WTC11 (cell line): ENCODE measurements around the gene IKBKE. TPM values are rescaled to one million over a fixed set of nuclear protein-coding genes. Genes with fewer than 3 reads are reported as not detected.

Experiments
- ATAC-seq: fragments of 200-7000 bp; cut with Tn5 transposase; 2 replicates; pipeline ENCODE4 v1.10.0; 2021; ENCODE audit warnings: mild to moderate bottlenecking, moderate library complexity
- CTCF ChIA-PET: fragments of 300-600 bp; sonication (Branson Sonifier 250); formaldehyde crosslinking; loops from one replicate; lab custom pipeline; 2021; ENCODE audit warnings: antibody characterized with exemption; lab: Charles Lee
- POLR2A ChIA-PET: fragments of 350-600 bp; sonication (Branson Sonifier 250); formaldehyde crosslinking; loops from one replicate; lab custom pipeline; 2021; ENCODE audit warnings: antibody characterized with exemption; lab: Charles Lee
- DNase-seq: peaks from one replicate; pipeline ENCODE4 v3.0.0; 2021; ENCODE audit warnings: low spot score
- H3K27ac Mint-ChIP-seq: 2 replicates; pipeline ENCODE4 v1.8.0; 2021; ENCODE audit warnings: mixed read lengths
- H3K27me3 Mint-ChIP-seq: 2 replicates; pipeline ENCODE4 v1.8.0; 2021; ENCODE audit warnings: low read depth, mild to moderate bottlenecking, moderate library complexity, mixed read lengths
- H3K36me3 Mint-ChIP-seq: 2 replicates; pipeline ENCODE4 v1.8.0; 2021; ENCODE audit warnings: mixed read lengths
- H3K4me1 Mint-ChIP-seq: 2 replicates; pipeline ENCODE4 v1.8.0; 2022; ENCODE audit warnings: mixed read lengths
- H3K4me3 Mint-ChIP-seq: 2 replicates; pipeline ENCODE4 v1.8.0; 2021; ENCODE audit warnings: mild to moderate bottlenecking, moderate library complexity, mixed read lengths
- H3K9me3 Mint-ChIP-seq: 2 replicates; pipeline ENCODE4 v1.8.0; 2021; ENCODE audit warnings: mixed read lengths
- ARID4B ChIP-seq: sonication (generic); formaldehyde crosslinking; IDR thresholded peaks from 2 replicates; pipeline ENCODE4 v1.8.0; 2023; ENCODE audit warnings: missing genetic modification reagents, mild to moderate bottlenecking, borderline replicate concordance
- CREM ChIP-seq: sonication (generic); formaldehyde crosslinking; IDR thresholded peaks from 2 replicates; pipeline ENCODE4 v1.8.1; 2022; ENCODE audit warnings: mild to moderate bottlenecking, missing genetic modification reagents, moderate library complexity
- E2F5 ChIP-seq: sonication (generic); formaldehyde crosslinking; IDR thresholded peaks from 2 replicates; pipeline ENCODE4 v1.8.1; 2022; ENCODE audit warnings: mild to moderate bottlenecking, moderate library complexity, missing genetic modification reagents
- ESRRA ChIP-seq: sonication (generic); formaldehyde crosslinking; IDR thresholded peaks from 2 replicates; pipeline ENCODE4 v1.8.1; 2022; ENCODE audit warnings: mild to moderate bottlenecking, missing genetic modification reagents, borderline replicate concordance
- GTF2I ChIP-seq: fragments of 250-450 bp; sonication (Bioruptor Pico); conservative IDR thresholded peaks from 2 replicates; pipeline ENCODE4 v1.4.0; 2021; ENCODE audit warnings: mild to moderate bottlenecking
- KAT7 ChIP-seq: sonication (generic); formaldehyde crosslinking; IDR thresholded peaks from 2 replicates; pipeline ENCODE4 v1.8.1; 2023; ENCODE audit warnings: missing genetic modification reagents, mild to moderate bottlenecking, borderline replicate concordance
- NR1H2 ChIP-seq: sonication (generic); formaldehyde crosslinking; IDR thresholded peaks from 2 replicates; pipeline ENCODE4 v1.9.0; 2021; ENCODE audit warnings: mild to moderate bottlenecking, moderate library complexity, missing genetic modification reagents
- RELA ChIP-seq: sonication (generic); formaldehyde crosslinking; IDR thresholded peaks from 2 replicates; pipeline ENCODE4 v1.8.1; 2022; ENCODE audit warnings: missing genetic modification reagents, mild to moderate bottlenecking, borderline replicate concordance
- SMAD4 ChIP-seq: sonication (generic); formaldehyde crosslinking; IDR thresholded peaks from 2 replicates; pipeline ENCODE4 v1.8.0; 2022; ENCODE audit warnings: mild to moderate bottlenecking, missing genetic modification reagents
- SP1 ChIP-seq: sonication (generic); formaldehyde crosslinking; conservative IDR thresholded peaks from 2 replicates; pipeline ENCODE4 v1.8.1; 2022; ENCODE audit warnings: missing genetic modification reagents
- ZBTB21 ChIP-seq: sonication (generic); formaldehyde crosslinking; IDR thresholded peaks from 2 replicates; pipeline ENCODE4 v1.8.1; 2023; ENCODE audit warnings: mild to moderate bottlenecking, missing genetic modification reagents, borderline replicate concordance
- ZNF317 ChIP-seq: sonication (generic); formaldehyde crosslinking; IDR thresholded peaks from 2 replicates; pipeline ENCODE4 v1.8.1; 2023; ENCODE audit warnings: low read depth, mild to moderate bottlenecking, moderate library complexity, missing genetic modification reagents, borderline replicate concordance
- ZNF416 ChIP-seq: fragments of 250-450 bp; sonication (Bioruptor Pico); IDR thresholded peaks from 2 replicates; pipeline ENCODE4 v1.9.0; 2021; ENCODE audit warnings: mild to moderate bottlenecking, inconsistent platforms
- total RNA-seq: library from RNA; stranded (reverse); gene quantifications from 3 replicates; pipeline ENCODE4 v1.2.3, GENCODE V29; 2021
- TF ChIP-seq, protein P1 (sequence below): fragments of 200-600 bp; IDR thresholded peaks from 2 replicates; pipeline ENCODE4 v1.8.0; 2022; ENCODE audit warnings: antibody characterized with exemption
- TF ChIP-seq, protein P2 (sequence below): fragments of 250-450 bp; sonication (Bioruptor Pico); conservative IDR thresholded peaks from 2 replicates; pipeline ENCODE4 v1.9.0; 2021; ENCODE audit warnings: mild to moderate bottlenecking
- TF ChIP-seq, protein P3 (sequence below): sonication (generic); formaldehyde crosslinking; IDR thresholded peaks from 2 replicates; pipeline ENCODE4 v1.8.0; 2022; ENCODE audit warnings: mild to moderate bottlenecking, missing genetic modification reagents

Gene IKBKE
- total RNA-seq, 1 experiment from 2014 or later = 8.1 TPM

GRCh38 chr1:206538901-206539640, 68.8 kb downstream of the IKBKE start:
- TF ChIP-seq, protein P1, sequence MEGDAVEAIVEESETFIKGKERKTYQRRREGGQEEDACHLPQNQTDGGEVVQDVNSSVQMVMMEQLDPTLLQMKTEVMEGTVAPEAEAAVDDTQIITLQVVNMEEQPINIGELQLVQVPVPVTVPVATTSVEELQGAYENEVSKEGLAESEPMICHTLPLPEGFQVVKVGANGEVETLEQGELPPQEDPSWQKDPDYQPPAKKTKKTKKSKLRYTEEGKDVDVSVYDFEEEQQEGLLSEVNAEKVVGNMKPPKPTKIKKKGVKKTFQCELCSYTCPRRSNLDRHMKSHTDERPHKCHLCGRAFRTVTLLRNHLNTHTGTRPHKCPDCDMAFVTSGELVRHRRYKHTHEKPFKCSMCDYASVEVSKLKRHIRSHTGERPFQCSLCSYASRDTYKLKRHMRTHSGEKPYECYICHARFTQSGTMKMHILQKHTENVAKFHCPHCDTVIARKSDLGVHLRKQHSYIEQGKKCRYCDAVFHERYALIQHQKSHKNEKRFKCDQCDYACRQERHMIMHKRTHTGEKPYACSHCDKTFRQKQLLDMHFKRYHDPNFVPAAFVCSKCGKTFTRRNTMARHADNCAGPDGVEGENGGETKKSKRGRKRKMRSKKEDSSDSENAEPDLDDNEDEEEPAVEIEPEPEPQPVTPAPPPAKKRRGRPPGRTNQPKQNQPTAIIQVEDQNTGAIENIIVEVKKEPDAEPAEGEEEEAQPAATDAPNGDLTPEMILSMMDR = no peak
- TF ChIP-seq ARID4B (CRISPR knock-in tag) (no peak), CREM (CRISPR knock-in tag) (no peak), NR1H2 (CRISPR knock-in tag) (no peak), GTF2I (CRISPR knock-in tag) (no peak), RELA (no peak)
- CTCF ChIA-PET = no interaction called here

DNA sequence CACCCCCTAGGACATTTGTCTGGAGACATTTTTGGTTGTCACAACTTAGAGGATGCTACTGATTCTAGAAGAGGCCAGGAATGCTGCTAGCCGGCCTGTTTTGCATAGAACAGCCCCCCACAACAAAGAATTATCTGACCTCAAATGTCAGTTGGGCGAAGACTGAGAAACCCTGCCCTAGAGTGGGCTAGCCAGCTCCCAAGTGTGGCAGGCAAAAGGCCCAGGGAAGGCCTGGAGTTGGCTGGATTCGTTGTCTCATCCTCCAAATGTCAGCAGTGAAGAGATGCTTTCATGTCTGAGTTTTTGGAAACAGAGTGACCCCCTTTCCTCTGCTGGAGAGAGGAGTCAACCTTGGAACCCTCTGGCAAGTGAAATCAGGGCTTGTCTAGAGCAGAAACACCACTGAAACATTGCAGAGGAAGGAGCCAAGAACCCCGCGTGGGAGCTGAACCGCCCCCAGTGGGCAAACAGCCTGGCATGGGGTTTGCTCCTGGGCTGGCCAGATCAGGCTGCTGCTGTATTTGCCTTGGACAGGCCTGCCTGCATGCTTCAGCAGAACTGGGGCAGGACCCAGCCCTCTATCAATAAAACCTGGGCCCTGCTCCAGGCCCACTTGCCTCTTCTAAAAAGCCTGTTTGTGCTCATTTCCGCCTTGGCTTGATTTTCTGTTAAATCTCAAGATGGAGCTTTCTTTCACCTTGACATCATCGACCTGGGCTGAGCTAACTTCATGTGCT, 69.9 kb downstream of the IKBKE start:
- ChIA-PET POLR2A (no interaction called here), CTCF (interaction anchor here (0.8 to 2.9 kb wide), 4 partner anchors 50 to 72 kb away, joined by 3 to 11 read pairs (median 7); partner anchors contain the start of gene EIF2D)
- H3K27ac Mint-ChIP-seq = no peak overlapping the region
- no peaks in the 10 kb centered on the region for H3K27me3 Mint-ChIP-seq
- H3K4me1 Mint-ChIP-seq = peaks cover 9% of the 10 kb centered on the region
- H3K4me3 Mint-ChIP-seq = no peak overlapping the region
- no peak for TF ChIP-seq GTF2I (CRISPR knock-in tag)
- TF ChIP-seq KAT7 (CRISPR knock-in tag) = no peak
- no peak for TF ChIP-seq ZBTB21
- TF ChIP-seq ESRRA (CRISPR knock-in tag) = no peak
- TF ChIP-seq E2F5 (CRISPR knock-in tag) = no peak
- DNase-seq (no peak), ATAC-seq (no peak)
- no peaks in the 10 kb centered on the region for H3K9me3 Mint-ChIP-seq
- H3K36me3 Mint-ChIP-seq = no peaks in the 10 kb centered on the region

More at GRCh38 chr1:206538901-206539640, 68.8 kb downstream of the IKBKE start:
- peaks cover 5% of the 10 kb centered on the region for H3K4me1 Mint-ChIP-seq
- no peak for DNase-seq
- no peaks in the 10 kb centered on the region for H3K9me3 Mint-ChIP-seq
- no peak overlapping the region for H3K27ac Mint-ChIP-seq
- ATAC-seq = no peak
- POLR2A ChIA-PET = no interaction called here
- no peaks in the 10 kb centered on the region for H3K36me3 Mint-ChIP-seq
- H3K4me3 Mint-ChIP-seq = no peak overlapping the region
- H3K27me3 Mint-ChIP-seq = no peaks in the 10 kb centered on the region

DNA sequence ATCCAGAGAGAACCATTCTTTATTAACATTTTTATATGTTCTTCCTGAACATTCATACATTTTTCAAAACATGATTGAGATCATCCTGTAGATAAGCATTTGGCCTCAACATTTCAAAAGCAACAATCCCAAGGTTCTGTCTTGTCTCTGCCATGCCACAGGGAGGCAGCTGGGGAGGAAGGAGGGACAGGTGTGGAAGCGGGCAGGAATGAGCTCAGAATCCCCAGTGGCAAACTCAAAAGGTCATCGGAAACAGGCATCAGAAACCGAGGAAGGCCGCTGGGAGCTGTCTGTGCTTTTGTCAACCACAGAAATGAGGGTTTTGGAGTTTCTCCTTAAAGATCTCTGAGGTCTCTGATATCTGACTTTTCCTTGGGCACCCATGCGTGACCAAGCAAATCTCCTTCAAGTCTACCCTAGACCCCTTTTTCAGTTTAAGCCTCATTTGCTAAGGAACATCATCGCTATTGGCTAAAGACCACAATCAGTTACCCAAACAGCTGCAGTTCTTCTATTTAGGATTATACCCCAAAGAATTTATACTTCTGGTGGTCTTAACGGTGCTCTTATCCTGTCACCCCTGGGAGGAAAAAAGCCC, 71.1 kb downstream of the IKBKE start:
- CTCF ChIA-PET = interaction anchor here (0.6 to 2.9 kb wide), 7 partner anchors 14 to 90 kb away, joined by 3 to 11 read pairs (median 4); partner anchors contain the start of gene IKBKE
- H3K27me3 Mint-ChIP-seq = no peaks in the 10 kb centered on the region
- POLR2A ChIA-PET = no interaction called here
- ATAC-seq (no peak), DNase-seq (no peak)
- no peak overlapping the region for H3K4me3 Mint-ChIP-seq
- no peak overlapping the region for H3K27ac Mint-ChIP-seq
- peaks cover 9% of the 10 kb centered on the region for H3K4me1 Mint-ChIP-seq
- no peaks in the 10 kb centered on the region for H3K9me3 Mint-ChIP-seq
- H3K36me3 Mint-ChIP-seq = no peaks in the 10 kb centered on the region
- no peak for TF ChIP-seq ZNF317
- TF ChIP-seq, protein P2, sequence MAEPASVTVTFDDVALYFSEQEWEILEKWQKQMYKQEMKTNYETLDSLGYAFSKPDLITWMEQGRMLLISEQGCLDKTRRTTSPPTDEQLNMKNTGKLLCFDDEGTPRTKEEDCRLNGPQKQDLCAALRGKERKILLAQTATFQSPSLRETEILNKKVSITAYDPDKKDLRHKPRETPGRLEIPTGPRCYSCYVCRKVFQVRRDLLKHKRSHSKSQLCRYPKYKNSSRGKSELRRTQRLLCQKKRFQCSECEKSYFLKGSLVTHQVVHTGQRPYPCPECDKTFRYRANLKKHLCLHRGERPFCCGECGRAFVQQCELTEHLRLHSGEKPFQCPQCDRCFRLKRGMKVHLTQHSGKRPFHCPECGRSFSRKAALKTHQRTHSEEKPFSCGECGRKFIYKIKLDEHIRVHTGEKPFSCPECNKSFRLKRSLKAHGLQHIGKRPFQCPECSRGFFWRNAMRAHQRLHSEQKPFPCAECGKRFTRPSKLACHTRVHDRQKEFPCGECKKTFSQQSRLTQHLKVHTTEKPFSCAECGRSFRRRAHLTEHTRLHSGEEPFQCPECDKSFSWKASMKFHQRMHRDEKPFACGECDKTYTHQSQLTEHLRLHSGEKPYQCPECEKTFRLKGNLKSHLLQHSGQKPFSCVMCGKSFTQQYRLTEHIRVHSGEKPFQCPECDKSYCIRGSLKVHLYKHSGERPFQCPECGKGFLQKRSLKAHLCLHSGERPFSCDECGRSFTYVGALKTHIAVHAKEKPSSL (CRISPR knock-in tag) = no peak
- TF ChIP-seq, protein P3, sequence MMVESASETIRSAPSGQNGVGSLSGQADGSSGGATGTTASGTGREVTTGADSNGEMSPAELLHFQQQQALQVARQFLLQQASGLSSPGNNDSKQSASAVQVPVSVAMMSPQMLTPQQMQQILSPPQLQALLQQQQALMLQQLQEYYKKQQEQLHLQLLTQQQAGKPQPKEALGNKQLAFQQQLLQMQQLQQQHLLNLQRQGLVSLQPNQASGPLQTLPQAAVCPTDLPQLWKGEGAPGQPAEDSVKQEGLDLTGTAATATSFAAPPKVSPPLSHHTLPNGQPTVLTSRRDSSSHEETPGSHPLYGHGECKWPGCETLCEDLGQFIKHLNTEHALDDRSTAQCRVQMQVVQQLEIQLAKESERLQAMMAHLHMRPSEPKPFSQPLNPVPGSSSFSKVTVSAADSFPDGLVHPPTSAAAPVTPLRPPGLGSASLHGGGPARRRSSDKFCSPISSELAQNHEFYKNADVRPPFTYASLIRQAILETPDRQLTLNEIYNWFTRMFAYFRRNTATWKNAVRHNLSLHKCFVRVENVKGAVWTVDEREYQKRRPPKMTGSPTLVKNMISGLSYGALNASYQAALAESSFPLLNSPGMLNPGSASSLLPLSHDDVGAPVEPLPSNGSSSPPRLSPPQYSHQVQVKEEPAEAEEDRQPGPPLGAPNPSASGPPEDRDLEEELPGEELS (CRISPR knock-in tag) = no peak
- no peak for TF ChIP-seq SMAD4 (CRISPR knock-in tag)
- no peak for TF ChIP-seq ZNF416 (CRISPR knock-in tag)
- TF ChIP-seq SP1 = no peak
